HS-27A (cell line): ENCODE data around the gene PTGDR2.

Experiments
- DNase-seq: peaks from one replicate; pipeline ENCODE4 v3.0.0-alpha.2; 2012; ENCODE audit warnings: low read depth, missing footprints

PTGDR2 gene

GRCh38 chr11:60874421-60875365 is 18.9 kb upstream of the PTGDR2 start:
- no peak for DNase-seq

GRCh38 chr11:60873533-60873932 is 17.8 kb upstream of the PTGDR2 start:
- DNase-seq, result no peak

- DNase-seq, result no peak
These were observed 17.3 kb upstream of the PTGDR2 start for GRCh38 chr11:60872961-60873524.

DNA sequence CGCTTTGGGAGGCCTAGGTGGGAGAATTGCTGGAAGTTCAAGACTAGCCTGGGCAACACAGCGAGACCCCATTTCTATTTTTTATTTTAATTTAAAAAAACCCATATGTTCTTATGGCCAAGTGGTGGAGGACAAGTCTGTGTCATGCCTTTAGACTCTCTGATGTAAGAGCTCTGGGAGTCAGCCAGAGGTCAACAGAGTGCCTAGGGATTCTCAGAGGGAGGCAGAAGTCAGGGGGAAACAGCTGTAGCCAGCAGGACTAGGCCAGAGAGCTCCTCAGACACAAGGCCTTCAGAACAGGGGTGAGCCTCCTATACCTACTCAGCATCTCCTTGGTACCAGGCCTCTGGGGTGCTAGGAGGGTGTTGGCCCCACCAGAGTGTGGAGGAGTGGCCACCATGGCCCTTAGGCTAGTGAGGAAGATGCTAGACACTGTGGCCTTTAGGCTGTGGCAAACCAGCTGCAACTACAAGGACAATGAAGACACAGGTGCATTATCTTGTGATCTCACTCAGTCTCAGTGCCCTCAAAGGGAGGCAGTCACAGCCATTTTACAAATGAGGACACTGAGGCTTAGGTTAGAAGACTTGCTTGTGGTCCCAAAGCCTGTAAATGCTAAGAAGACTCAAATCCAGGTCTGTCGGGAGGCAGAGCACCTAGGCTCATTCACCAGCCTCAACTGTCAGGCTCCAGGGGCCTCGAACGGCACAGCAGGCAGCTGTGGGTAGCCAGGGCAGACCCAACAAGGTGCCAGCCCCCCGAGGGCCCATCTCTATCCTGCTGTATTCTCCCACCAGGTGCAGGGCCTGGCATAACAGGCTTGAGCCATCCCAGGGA is 16.6 kb upstream of the PTGDR2 start:
- DNase-seq, result no peak

DNA sequence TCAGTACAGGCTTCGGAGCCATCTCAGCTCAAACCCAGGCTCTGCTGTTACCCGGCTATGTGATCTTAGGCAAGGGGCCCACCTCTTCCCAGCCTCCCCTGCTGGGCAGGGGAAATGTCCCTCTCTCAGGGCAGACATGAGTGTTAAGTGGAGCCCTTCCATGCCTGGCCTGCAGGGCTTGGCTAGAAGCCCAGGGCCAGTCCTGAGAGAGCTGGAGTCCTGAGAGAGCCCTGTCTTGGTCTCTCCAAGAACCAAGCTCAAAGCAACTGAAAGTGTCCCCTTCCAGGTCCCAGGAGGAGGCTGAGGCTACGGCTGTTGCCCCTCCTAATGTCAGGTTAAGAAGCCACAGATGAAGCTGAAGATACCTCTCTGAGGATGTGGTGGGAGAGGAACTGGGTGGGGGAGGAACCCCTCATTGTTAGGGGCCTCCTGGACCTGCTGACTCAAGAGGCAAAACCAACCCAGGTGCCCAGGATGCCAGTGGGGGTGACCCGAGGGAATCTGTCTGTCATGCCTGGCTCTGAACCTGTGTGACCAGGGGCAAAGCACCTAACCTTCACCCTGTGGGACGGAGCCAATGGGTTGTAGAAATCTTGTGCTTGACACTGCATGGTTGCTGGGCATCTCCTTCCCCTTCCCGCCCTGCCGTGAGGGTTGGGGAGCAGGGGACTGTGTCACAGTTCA is 15.8 kb upstream of the PTGDR2 start:
- DNase-seq, result no peak

GRCh38 chr11:60870733-60871377 is 15.1 kb upstream of the PTGDR2 start:
- DNase-seq, result no peak

DNA sequence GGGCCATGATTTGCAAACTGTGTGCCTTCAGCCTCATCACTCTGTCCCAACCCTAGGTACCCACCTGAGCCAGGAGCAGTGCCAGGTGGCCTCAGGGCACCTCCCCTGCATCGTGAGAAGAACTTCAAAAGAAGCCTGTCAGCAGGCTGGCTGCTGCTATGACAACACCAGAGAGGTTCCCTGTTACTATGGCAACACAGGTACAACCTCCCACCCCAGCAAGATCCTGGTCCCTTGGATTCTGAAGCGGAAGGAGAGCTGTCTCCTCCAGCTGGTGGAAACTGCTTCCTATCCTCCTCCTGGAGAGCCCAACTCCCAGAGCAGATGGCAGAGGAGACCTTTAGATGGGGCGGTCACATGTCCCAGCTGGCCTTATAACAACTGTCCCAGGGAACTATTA is 14.5 kb upstream of the PTGDR2 start:
- no peak for DNase-seq

- no peak for DNase-seq
These were observed 13.7 kb upstream of the PTGDR2 start for GRCh38 chr11:60869451-60869825.

GRCh38 chr11:60868682-60869450 is 13.1 kb upstream of the PTGDR2 start:
- DNase-seq, result no peak

GRCh38 chr11:60867871-60868681 is 12.3 kb upstream of the PTGDR2 start:
- no peak for DNase-seq

- no peak for DNase-seq
These were observed 11.4 kb upstream of the PTGDR2 start, which contains the start of gene ZP1 for GRCh38 chr11:60866911-60867870. ZP1 (plus strand) TSS chr11:60867542; CDS start chr11:60867562, 20 bp downstream.

DNA sequence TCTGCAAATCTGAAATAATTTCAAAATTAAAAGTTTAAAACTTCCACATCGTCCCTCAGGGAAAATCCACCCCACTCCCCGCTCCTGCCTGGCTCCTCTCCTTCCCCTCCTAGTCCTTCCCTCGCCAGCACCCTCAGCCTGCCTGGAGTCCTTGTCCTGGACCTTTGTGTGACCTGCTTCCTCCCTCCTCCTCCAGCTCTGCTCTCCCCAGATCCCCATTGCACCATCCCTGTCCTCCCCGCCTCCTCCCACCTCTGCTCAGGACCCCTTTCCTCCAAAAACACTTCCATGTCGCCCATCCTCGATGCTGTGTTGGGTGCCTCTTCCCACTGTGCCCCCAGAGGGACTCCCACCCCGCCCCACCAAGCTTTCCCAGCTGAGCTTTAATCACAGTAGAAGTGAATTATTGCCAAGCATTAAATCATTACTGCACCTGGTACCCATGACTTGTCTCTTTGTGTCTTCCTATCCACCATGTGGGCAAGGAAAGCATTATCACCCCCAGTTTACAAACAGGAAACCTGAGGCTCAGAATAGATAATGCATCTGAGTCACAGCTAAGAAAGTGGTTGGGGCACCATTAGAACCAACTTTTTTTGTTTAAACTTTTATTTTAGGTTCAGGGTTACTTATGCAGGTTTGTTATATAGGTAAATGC is 9.2 kb upstream of the PTGDR2 start:
- no peak for DNase-seq

GRCh38 chr11:60863550-60864521 is 8.1 kb upstream of the PTGDR2 start:
- no peak for DNase-seq

GRCh38 chr11:60862171-60862570 is 6.4 kb upstream of the PTGDR2 start:
- DNase-seq, result no peak

DNA sequence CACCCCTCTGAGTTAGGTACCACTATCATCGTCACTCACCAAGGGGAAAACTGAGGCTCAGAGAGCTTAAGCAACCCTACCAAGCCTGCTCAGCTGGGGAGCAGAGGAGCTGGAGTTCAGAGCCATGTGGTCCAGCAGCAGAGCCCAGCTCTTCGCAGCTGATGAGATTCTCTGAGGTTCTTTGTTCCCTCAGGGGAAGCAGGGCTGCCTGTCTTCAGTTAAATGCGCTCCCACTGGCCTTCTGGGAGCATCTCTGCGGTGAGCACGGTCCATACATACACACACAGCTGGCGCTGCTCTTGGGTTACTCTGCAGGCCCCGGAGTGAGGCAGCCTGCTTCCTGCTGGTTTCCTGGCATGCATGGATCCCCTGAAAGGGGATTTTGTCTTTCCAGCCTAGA is 5.2 kb upstream of the PTGDR2 start:
- DNase-seq, result no peak

GRCh38 chr11:60859616-60860250 is 4.0 kb upstream of the PTGDR2 start:
- DNase-seq, result no peak
